ENCODE measurements around the gene TRIM7. TPM values are rescaled to one million over a fixed set of nuclear protein-coding genes. Genes with fewer than 3 reads are reported as not detected.

The TRIM7 gene
- total RNA-seq, 2 experiments from 2014 or later: 3.4 to 3.8 TPM

DNA sequence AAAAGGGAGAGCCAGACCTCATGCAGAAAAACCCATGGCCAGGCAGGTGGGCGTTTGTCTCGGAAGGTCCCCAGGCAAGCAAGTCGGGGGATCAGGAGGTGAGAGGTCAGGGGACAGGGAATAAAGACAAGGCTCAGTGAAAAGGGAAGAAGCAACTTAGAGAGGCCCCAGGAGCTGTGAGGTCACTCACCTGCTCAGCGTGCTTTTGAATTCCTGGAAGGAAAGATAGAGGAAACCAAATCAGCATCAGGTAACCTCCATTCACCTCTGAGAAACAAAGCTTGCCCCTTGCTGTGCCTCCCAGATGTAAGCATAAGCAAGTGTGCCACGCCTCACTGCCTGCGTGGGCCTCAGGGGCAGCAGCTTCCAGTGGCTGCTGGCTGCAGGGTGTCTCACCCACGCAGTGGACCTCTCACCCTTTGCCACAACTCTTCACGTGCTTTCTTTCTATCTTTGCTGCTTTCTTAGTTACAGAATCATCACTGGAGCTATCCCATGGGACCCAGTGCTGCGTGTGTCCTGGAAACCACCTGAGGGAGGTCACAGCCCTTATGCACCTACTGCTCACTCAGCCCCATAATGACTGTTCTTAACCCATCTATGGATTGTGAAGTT lies 6.0 kb downstream of the TRIM7 start:
- DNase-seq (no peak), ATAC-seq (ENCODE audit: poor library complexity) (no peak)
- peaks cover 2% of the 10 kb centered on the region for H3K4me1 Mint-ChIP-seq (ENCODE audit: low read depth)
- H3K36me3 Mint-ChIP-seq (ENCODE audit: low read depth): peaks cover 1% of the 10 kb centered on the region
- Histone ChIP-seq H3K36me3 (ENCODE audit: insufficient read depth, low read length) (no peaks in the 10 kb centered on the region), H3K27ac (ENCODE audit: low read depth in 1 of 2, low read length in 2 of 2) (no peak overlapping the region), H3K27me3 (ENCODE audit: control insufficient read depth in 1 of 2, insufficient read depth in 2 of 2, low read length in 2 of 2) (peaks cover 0 to 2% of the 10 kb centered on the region in 2 experiments), H3K4me1 (ENCODE audit: insufficient read depth, low read length) (peaks cover 7% of the 10 kb centered on the region), H3K9me3 (ENCODE audit: control insufficient read depth in 1 of 2, insufficient read depth in 1 of 2, low read length in 2 of 2) (no peaks in the 10 kb centered on the region), H3K4me3 (ENCODE audit: low read length) (no peak overlapping the region)
- intact Hi-C loops (cut with DNase I, micrococcal nuclease): no loop called here
- H3K27me3 Mint-ChIP-seq: peaks cover 2% of the 10 kb centered on the region
- ChIA-PET CTCF (interaction anchor here (0.9 to 1.0 kb wide), 2 partner anchors 8 to 15 kb away, joined by 3 to 7 read pairs; no protein-coding TSS in a partner anchor), POLR2A (interaction anchor here (1.8 to 1.9 kb wide), 2 partner anchors 7 to 10 kb away, joined by 5 to 7 read pairs; no protein-coding TSS in a partner anchor)
- H3K4me3 Mint-ChIP-seq: no peak overlapping the region
- H3K9me3 Mint-ChIP-seq: no peaks in the 10 kb centered on the region
- TF ChIP-seq, protein P1, sequence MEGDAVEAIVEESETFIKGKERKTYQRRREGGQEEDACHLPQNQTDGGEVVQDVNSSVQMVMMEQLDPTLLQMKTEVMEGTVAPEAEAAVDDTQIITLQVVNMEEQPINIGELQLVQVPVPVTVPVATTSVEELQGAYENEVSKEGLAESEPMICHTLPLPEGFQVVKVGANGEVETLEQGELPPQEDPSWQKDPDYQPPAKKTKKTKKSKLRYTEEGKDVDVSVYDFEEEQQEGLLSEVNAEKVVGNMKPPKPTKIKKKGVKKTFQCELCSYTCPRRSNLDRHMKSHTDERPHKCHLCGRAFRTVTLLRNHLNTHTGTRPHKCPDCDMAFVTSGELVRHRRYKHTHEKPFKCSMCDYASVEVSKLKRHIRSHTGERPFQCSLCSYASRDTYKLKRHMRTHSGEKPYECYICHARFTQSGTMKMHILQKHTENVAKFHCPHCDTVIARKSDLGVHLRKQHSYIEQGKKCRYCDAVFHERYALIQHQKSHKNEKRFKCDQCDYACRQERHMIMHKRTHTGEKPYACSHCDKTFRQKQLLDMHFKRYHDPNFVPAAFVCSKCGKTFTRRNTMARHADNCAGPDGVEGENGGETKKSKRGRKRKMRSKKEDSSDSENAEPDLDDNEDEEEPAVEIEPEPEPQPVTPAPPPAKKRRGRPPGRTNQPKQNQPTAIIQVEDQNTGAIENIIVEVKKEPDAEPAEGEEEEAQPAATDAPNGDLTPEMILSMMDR (IDR thresholded peaks at IDR 0.05): no peak
- H3K27ac Mint-ChIP-seq: no peak overlapping the region

DNA sequence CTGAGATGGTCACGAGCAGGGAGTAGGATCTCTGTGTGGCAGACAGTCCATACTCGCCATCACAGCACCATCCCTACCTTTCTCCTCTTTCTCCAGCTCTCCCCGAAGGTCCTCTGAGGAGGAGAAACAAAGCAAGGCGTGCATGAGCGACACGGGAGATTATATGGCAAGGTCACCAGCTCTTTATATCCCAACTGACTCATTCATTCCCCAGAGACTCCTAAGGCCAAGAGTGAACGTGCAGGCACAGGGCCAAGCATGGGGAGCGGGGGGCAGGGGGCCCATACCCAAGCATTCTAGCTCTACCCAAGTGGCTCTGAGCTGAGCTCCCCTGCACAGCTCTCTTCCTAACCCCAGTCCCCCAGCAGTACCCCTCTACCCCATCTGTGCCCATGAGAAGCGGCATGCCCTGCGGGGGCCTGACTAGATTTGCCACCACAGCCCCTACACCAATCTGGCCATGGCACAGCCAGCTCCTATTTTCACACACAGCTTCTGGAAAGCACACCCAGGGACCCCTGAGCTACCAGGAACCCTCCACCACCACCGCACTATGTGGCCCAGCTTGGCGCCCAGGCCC lies 6.8 kb downstream of the TRIM7 start:
- POLR2A ChIA-PET: interaction anchor here (1.8 to 1.9 kb wide), 2 partner anchors 8 to 9 kb away, joined by 5 to 7 read pairs; no protein-coding TSS in a partner anchor
- H3K36me3 ChIP-seq (ENCODE audit: insufficient read depth, low read length): no peaks in the 10 kb centered on the region

DNA sequence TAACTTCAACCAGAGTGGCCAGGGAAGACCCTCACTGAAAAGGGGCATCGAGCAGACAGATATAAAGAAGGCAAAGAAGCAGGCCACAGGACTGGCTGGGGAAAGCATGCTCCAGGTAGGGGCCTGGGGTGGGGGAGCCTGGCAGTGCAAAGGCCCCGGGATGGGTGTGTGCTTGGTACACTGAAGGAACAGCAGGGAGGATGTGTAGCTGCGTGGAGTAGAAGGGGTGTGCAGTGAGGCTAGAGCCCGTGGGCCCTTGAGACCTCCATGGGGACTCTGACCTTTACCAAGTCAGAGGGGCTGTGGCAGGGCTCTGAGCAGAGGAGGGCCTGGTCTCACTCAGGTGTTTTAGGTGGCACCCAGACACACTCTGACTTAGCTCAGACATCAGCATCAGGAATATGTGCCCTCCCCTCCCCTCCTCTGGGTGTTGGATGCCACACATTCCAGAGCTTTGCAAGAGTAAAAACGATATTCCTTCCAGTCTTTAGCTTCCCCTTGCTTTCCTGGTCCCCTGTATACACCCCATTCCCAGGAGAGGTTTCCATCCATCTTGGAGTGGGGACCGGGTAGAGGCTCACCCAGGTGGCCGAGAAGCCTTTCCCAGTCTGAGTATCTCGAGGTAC lies 7.6 kb downstream of the TRIM7 start:
- Mint-ChIP-seq H3K27me3 (no peaks in the 10 kb centered on the region), H3K4me1 (ENCODE audit: low read depth) (peaks cover 6% of the 10 kb centered on the region), H3K27ac (no peak overlapping the region), H3K4me3 (no peak overlapping the region), H3K9me3 (no peaks in the 10 kb centered on the region), H3K36me3 (ENCODE audit: low read depth) (peaks cover 6% of the 10 kb centered on the region)
- DNase-seq (no peak), ATAC-seq (ENCODE audit: poor library complexity) (no peak)
- ChIA-PET CTCF (no interaction called here), POLR2A (interaction anchor here (1.8 to 1.9 kb wide), 2 partner anchors 8 to 9 kb away, joined by 5 to 7 read pairs; no protein-coding TSS in a partner anchor)
- peaks cover 5% of the 10 kb centered on the region for H3K4me1 ChIP-seq (ENCODE audit: insufficient read depth, low read length)
- no peak overlapping the region for H3K4me3 ChIP-seq (ENCODE audit: low read length)
- no peaks in the 10 kb centered on the region for H3K27me3 ChIP-seq (ENCODE audit: control insufficient read depth in 1 of 2, insufficient read depth in 2 of 2, low read length in 2 of 2)
- H3K9me3 ChIP-seq (ENCODE audit: control insufficient read depth in 1 of 2, insufficient read depth in 1 of 2, low read length in 2 of 2): no peaks in the 10 kb centered on the region
- H3K36me3 ChIP-seq (ENCODE audit: insufficient read depth, low read length): no peaks in the 10 kb centered on the region
- TF ChIP-seq, protein P1 (IDR thresholded peaks at IDR 0.05): no peak
- no peak overlapping the region for H3K27ac ChIP-seq (ENCODE audit: low read depth in 1 of 2, low read length in 2 of 2)
- intact Hi-C loops (cut with DNase I, micrococcal nuclease): no loop called here

More for the DNA sequence above, 6.8 kb downstream of the TRIM7 start:
- TF ChIP-seq, protein P1 (IDR thresholded peaks at IDR 0.05): no peak
- Mint-ChIP-seq H3K27me3 (no peaks in the 10 kb centered on the region), H3K4me1 (ENCODE audit: low read depth) (no peaks in the 10 kb centered on the region), H3K36me3 (ENCODE audit: low read depth) (no peaks in the 10 kb centered on the region), H3K4me3 (no peak overlapping the region), H3K27ac (no peak overlapping the region), H3K9me3 (no peaks in the 10 kb centered on the region)
- Histone ChIP-seq H3K27ac (ENCODE audit: low read depth in 1 of 2, low read length in 2 of 2) (no peak overlapping the region), H3K4me3 (ENCODE audit: low read length) (no peak overlapping the region), H3K27me3 (ENCODE audit: control insufficient read depth in 1 of 2, insufficient read depth in 2 of 2, low read length in 2 of 2) (no peaks in the 10 kb centered on the region), H3K4me1 (ENCODE audit: insufficient read depth, low read length) (no peaks in the 10 kb centered on the region), H3K9me3 (ENCODE audit: control insufficient read depth in 1 of 2, insufficient read depth in 1 of 2, low read length in 2 of 2) (no peaks in the 10 kb centered on the region)
- CTCF ChIA-PET: interaction anchor here (1.0 kb wide), 1 partner anchor 9 kb away, joined by 7 read pairs; no protein-coding TSS in a partner anchor
- DNase-seq: no peak
- intact Hi-C loops (cut with DNase I, micrococcal nuclease): no loop called here
- ATAC-seq (ENCODE audit: poor library complexity): no peak

Measured in CD4-positive, alpha-beta T cell (primary cell).